ENCODE measurements around the gene CEP128.

DNA sequence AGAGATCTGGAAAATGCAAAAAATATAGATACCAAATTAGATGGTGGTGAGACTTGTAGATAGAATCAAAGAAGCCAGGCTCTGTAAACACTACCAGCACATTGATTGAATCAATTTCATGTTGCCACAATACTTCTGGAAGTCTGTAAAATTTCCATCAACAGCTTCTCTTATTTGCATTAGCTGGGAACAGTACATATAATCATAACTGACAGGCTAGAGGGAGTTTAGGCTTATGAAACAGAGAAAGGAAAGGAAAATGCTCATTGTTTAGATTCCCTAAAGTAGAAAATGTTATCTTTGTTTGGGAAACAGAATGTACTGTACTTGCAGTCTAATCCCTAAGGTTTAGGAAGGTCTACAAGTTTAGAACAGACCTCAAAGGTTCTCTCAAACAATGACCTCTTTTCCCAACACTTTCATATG lies 335.2 kb downstream of the CEP128 start:
- no peak for TF ChIP-seq EZH2 (IDR thresholded peaks at IDR 0.05)
- TF ChIP-seq POLR2AphosphoS5 (IDR thresholded peaks at IDR 0.05; ENCODE audit: borderline replicate concordance, low read depth, low read length) = no peak
- no peak for TF ChIP-seq FOXP2 (optimal IDR thresholded peaks at IDR 0.05; ENCODE audit: control extremely low read depth, extremely low read length, insufficient read depth)
